Breast epithelium (tissue), 3 donors: ENCODE results near the gene PIK3CD.

Source experiments
- POLR2A ChIP-seq: fragments of 450-650 bp; IDR thresholded peaks from one replicate; pipeline ENCODE4 v1.6.1; 2016; ENCODE audit warnings: antibody characterized with exemption, mild to moderate bottlenecking, moderate library complexity
- POLR2AphosphoS5 ChIP-seq, 3 donors: sonication (generic); formaldehyde crosslinking; IDR thresholded peaks; one replicate each; pipeline ENCODE4 v1.6.1; 2017; ENCODE audit warnings: antibody characterized with exemption in 3 of 3
- TF ChIP-seq, protein P1 (sequence below), 3 donors: fragments of 450-650 bp; IDR thresholded peaks; one replicate each; pipeline ENCODE4 v1.5.1; 2016 to 2017; ENCODE audit warnings: antibody characterized with exemption in 3 of 3, mild to moderate bottlenecking in 3 of 3, moderate library complexity in 3 of 3

DNA sequence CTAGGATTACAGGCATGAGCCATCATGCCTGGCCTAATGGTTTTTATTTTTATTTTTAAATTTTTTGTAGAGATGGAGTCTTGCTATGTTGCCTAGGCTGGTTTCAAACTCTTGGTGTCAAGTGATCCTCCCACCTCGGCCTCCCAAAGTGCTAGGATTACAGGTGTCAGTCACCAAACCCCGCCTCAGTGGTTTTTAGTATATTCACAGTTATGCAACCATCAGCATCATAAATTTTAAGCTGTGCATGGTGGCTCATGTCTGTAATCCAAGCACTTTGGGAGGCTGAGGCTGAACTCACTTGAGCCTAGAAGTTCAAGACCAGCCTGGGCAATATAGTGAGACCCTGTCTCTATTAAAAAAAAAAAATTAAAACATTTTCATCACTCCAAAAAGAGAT is 28.6 kb downstream of the PIK3CD start:
- TF ChIP-seq, protein P1, sequence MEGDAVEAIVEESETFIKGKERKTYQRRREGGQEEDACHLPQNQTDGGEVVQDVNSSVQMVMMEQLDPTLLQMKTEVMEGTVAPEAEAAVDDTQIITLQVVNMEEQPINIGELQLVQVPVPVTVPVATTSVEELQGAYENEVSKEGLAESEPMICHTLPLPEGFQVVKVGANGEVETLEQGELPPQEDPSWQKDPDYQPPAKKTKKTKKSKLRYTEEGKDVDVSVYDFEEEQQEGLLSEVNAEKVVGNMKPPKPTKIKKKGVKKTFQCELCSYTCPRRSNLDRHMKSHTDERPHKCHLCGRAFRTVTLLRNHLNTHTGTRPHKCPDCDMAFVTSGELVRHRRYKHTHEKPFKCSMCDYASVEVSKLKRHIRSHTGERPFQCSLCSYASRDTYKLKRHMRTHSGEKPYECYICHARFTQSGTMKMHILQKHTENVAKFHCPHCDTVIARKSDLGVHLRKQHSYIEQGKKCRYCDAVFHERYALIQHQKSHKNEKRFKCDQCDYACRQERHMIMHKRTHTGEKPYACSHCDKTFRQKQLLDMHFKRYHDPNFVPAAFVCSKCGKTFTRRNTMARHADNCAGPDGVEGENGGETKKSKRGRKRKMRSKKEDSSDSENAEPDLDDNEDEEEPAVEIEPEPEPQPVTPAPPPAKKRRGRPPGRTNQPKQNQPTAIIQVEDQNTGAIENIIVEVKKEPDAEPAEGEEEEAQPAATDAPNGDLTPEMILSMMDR (IDR thresholded peaks at IDR 0.05): no peak
- TF ChIP-seq POLR2A: no peak
- TF ChIP-seq POLR2AphosphoS5 (IDR thresholded peaks at IDR 0.05): no peak
